ENCODE measurements around the gene ADAMTS13.

ADAMTS13 gene

GRCh38 chr9:133457233-133457632, 35.1 kb downstream of the ADAMTS13 start:
- DNase-seq = no peak

DNA sequence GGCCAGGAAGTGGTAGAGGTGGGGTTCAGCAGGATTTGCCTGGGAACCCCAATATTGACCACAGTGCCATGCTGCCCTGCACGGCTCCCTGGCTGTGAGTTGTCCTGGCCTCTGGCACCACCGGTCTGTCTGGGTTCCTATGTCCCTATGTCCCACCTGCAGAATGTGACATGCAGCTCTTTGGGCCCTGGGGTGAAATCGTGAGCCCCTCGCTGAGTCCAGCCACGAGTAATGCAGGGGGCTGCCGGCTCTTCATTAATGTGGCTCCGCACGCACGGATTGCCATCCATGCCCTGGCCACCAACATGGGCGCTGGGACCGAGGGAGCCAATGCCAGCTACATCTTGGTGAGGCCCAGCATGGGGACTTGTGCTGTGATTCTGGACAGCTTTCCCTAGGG, 35.6 kb downstream of the ADAMTS13 start:
- DNase-seq = no peak

GRCh38 chr9:133458643-133459312, 36.6 kb downstream of the ADAMTS13 start:
- no peak for DNase-seq

- peak; percentile 98 to 100 for DNase-seq
Measured at GRCh38 chr9:133459476-133460404, 37.6 kb downstream of the ADAMTS13 start, which contains the start of gene CACFD1. Gene CACFD1, plus strand, starts transcription at chr9:133459978. Its CDS starts 89 bp downstream, at chr9:133460067.

DNA sequence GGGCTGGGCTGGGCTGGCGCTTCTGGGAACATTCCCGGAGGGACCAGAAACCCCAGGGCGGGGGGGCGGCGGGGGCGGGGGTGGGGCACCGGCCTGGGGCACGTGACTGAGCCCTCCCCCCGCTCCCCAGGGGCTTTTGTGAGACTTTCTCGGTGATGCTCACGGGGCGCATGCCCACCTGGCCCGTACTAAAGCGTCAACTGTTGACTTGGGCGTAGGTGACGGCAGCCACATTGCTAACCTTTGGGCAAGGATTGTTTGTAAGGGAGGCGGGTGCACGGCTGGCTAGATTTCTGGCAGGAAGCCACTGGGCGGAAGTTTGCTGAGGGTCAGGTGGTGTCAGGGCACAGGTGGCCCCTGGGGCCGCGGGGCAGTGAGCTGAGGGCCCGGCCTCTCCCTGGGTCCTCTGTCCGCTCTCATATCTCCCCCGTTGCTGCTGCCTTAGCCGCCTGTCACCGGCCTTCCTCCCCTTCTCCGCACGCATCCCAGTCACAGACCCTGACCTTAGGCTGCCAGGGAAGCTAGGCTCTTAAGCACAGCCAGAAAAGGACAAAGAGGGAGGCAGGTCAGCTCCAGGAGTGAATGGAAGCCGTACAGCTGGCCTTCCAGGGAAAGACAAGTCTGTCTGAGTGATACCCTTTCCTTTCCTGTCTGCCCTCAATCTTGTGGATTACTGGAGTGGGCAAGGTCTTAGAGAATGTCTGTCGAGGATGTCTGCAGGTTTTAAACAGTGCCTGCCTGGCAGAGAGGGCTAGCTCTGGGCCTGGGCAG, 38.4 kb downstream of the ADAMTS13 start:
- peak; percentile 64 to 78 for DNase-seq

DNA sequence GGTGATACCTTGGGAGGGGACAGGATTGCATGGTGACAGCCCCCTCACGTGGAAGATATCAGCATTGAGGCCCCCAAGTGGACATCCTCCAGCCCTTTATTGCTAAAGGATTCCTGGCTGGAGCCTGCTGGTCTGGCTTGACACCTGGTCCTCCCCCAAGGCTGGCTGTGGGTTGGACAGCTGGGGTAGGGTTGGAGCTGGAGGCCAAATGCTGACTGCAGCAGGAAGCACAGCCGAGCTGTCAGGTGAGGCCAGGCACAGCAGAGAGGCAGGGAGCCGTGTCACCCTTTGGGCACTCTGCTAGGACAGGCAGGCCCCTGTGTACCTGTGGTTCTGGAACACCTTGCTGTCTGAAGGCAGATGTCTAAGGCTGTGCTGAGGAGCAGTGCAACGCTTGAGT, 39.8 kb downstream of the ADAMTS13 start:
- no peak for DNase-seq

GRCh38 chr9:133463234-133463863, 41.2 kb downstream of the ADAMTS13 start:
- DNase-seq = no peak

GRCh38 chr9:133463864-133464615, 41.9 kb downstream of the ADAMTS13 start:
- DNase-seq = no peak

GRCh38 chr9:133464638-133465037, 42.5 kb downstream of the ADAMTS13 start:
- DNase-seq = no peak

- DNase-seq = no peak
Measured at GRCh38 chr9:133465984-133466383, 43.8 kb downstream of the ADAMTS13 start.

DNA sequence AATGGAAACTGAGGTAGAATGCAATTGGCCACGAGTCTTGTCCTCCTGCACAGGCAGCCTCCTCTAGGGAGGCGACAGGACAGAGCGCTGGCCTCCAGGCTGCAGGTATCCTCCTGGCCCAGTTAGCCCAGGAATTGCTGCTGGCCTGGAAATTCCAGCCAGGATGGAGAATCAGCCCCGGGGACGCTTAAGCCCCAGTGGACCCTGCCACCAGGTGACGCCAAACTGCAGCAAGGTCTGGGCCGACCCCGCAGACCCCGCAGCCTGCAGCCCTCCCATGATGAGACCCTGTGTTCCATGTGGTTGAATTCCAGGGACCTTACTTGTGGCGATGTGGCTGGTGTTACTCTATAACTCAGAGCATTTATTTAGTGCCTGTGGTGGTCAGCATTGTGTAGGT, 44.9 kb downstream of the ADAMTS13 start:
- DNase-seq = no peak

DNA sequence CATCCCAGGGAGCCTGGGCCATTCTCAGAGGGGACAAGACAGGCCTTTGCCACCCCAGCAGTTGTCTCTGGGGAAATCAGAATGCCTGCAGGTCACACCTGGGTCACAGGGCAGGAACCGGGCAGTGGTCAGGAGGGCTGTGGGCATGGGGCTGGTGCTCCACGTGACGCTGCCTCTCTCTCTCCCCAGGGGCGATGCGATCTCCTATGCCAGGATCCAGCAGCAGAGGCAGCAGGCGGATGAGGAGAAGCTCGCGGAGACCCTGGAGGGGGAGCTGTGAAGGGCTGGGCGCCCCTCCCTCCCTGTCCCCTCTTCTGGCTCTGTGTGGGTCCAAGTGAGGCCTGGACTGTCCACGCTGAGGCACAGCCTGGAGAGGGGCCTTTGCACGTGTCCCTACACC, 46.2 kb downstream of the ADAMTS13 start:
- no peak for DNase-seq

DNA sequence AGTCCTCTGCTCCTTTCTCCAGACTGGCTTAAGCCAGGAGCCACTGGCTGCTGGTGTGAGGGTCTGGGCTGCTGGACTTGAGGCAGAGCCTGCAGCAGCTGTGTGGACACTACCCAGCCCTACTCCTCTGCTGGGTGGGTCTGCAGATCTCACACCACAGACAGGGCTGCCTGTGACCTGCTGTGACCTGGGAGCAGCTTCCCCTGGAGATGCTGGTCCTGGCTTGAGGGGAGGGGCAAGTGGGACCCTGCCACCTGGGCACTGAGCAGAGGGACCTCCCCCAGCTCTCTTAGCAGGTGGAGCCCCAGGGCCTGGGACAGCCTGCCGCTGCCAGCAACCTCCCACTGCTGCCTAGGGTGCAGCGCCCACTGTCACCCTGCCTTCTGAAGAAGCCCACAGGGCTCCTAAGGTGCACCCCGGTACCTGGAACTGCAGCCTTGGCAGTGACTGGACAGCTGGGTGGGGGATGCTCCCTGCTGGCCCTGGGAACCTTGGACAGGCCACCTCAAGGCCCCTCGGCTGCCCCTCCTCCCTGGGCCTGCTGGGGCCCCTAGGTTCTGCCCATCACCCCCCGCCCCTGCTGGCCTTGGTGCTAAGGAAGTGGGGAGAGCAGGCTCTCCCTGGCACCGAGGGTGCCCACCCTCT, 46.7 kb downstream of the ADAMTS13 start:
- no peak for DNase-seq

DNA sequence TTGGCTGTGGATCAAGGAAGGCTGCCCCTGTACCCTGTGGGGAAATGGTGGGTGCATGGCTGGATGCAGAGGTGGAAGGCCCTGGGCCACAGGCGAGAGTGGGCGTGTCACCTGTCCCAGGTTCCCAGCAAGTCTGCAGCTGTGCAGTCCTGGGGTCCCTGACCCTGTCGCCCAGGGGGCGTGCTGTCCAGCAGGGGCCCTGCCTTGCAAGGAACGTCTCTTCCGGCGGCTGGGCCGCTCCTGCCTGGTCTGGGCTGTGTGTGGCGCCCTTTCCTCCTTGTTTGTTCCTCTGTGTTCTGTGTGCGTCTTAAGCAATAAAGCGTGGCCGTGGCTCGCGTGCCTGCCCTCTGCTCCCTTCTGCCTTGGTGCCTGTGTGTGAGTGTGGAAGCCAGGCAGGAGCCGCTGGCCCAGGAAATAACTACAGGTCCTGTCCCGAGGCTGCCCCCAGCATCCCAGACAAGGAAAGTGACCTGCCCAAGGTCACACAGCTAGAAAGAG, 48.3 kb downstream of the ADAMTS13 start:
- no peak for DNase-seq

- DNase-seq = no peak
Measured at GRCh38 chr9:133470988-133471387, 48.8 kb downstream of the ADAMTS13 start.

- DNase-seq = no peak
Measured at GRCh38 chr9:133471551-133472276, 49.5 kb downstream of the ADAMTS13 start.

DNA sequence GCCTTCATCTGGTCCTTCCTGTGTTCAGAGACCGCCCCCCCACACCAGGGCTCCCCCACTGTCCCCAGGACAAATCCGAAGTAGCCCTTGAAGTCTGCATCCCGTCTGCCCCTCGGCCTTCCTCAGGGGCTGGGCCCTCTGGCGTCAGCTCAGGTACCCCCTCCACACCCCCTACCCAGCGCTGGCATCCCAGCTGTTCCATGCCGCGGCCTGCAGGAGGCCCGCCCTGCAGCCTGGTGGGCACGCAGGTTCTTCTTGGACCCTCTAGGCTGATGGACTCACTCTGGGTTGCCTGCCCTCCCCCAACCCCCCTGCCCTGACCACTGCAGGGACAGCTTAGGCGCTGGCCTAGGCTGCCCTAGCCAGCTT, 50.1 kb downstream of the ADAMTS13 start:
- DNase-seq = no peak

- no peak for DNase-seq
Measured at GRCh38 chr9:133472753-133473378, 50.7 kb downstream of the ADAMTS13 start.

DNA sequence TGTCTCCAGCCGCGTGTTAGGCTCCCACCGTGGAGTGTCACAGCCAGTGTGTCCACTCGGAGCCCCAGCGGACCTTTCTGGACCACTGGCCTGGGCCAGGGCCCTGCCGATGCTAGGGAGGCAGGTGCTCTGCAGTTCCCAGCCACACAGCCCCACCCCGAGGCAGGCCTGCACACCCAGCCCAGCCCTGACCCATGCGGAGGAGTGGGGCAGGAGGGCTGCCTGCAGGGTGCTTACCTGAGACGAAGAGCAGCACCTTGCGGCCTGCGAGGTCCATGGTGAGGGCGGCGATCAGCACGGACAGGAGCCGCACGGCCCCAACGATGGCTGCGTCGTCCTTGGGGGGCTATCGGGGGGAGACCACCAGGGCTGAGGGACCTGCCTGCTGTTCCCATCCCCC, 51.6 kb downstream of the ADAMTS13 start:
- DNase-seq = no peak

GRCh38 chr9:133474215-133474614, 52.0 kb downstream of the ADAMTS13 start:
- DNase-seq = no peak

Data from NCI-H524 (cell line).